Tibial nerve (tissue), 4 donors: ENCODE results near the gene UBE2O. TPM values are rescaled to one million over a fixed set of nuclear protein-coding genes. Genes with fewer than 3 reads are reported as not detected.
"Not testable (repeated sequence)": the region's sequence is repeated elsewhere in the genome, so short reads cannot be mapped to it uniquely, and the experiment has no call there.

Source experiments
- DNase-seq, 2 donors: peaks; one replicate each; pipeline ENCODE4 v3.0.0-alpha.2; 2019; ENCODE audit warnings: low spot score in 2 of 2
- H3K27ac ChIP-seq, 4 donors: fragments of 200-600 bp; sonication (generic) in 3 of 4; one replicate each; pipeline ENCODE4 v1.5.1; 2017 to 2019; ENCODE audit warnings: mild to moderate bottlenecking in 1 of 4
- H3K27me3 ChIP-seq, 2 donors: fragments of 200-600 bp; sonication (generic) in 1 of 2; one replicate each; pipeline versions ENCODE4 v1.5.1 to v1.6.0; 2017 to 2019
- H3K36me3 ChIP-seq, 3 donors: fragments of 200-600 bp; sonication (generic); one replicate each; pipeline ENCODE4 v1.5.1; 2018 to 2019
- H3K4me1 ChIP-seq, 4 donors: fragments of 200-600 bp; sonication (generic) in 3 of 4; one replicate each; pipeline ENCODE4 v1.5.1; 2017 to 2019
- H3K4me3 ChIP-seq, 4 donors: fragments of 200-600 bp; sonication (generic) in 3 of 4; one replicate each; pipeline ENCODE4 v1.5.1; 2017 to 2019; ENCODE audit warnings: mild to moderate bottlenecking in 1 of 4, moderate library complexity in 1 of 4
- H3K9me3 ChIP-seq, 4 donors: fragments of 200-600 bp; sonication (generic) in 3 of 4; one replicate each; pipeline ENCODE4 v1.5.1; 2017 to 2019
- CTCF ChIP-seq, 5 experiments: fragments of 200-600 bp in 3 of 5; fragments of 450-650 bp in 2 of 5; sonication (generic) in 3 of 5; IDR thresholded peaks; one replicate each; pipeline ENCODE4 v1.5.1; 2016 to 2019; ENCODE audit warnings: antibody characterized with exemption in 5 of 5, mild to moderate bottlenecking in 3 of 5, moderate library complexity in 2 of 5
- EP300 ChIP-seq, 2 donors: sonication (generic); formaldehyde crosslinking; IDR thresholded peaks; one replicate each; pipeline ENCODE4 v1.6.1; 2017; ENCODE audit warnings: antibody characterized with exemption in 2 of 2, mild to moderate bottlenecking in 1 of 2
- POLR2A ChIP-seq, 2 donors: fragments of 450-650 bp; IDR thresholded peaks; one replicate each; pipeline ENCODE4 v1.6.1; 2017; ENCODE audit warnings: antibody characterized with exemption in 2 of 2, mild to moderate bottlenecking in 2 of 2, moderate library complexity in 2 of 2
- WGBS, 2 donors: methylation state at CpG; one replicate each; pipeline ENCODE4 v1.1.5; 2018; 5-methylcytosine and 5-hydroxymethylcytosine counted together
- total RNA-seq, 4 donors: library from RNA; depleted of rRNA; stranded (reverse); fragments of >200 nt; gene quantifications; one replicate each; pipeline ENCODE4 v1.1.0, GENCODE V29; 2016

UBE2O gene
- total RNA-seq, 4 donors from 2014 or later = 16.0 to 38.7 (median 20.7) TPM

- TF ChIP-seq CTCF (IDR thresholded peaks at IDR 0.05) (no peak), POLR2A (IDR thresholded peaks at IDR 0.05) (no peak), EP300 (IDR thresholded peaks at IDR 0.05) (no peak)
- H3K27me3 ChIP-seq = no peaks in the 10 kb centered on the region
- no peak overlapping the region for H3K4me3 ChIP-seq
- H3K27ac ChIP-seq = no peak overlapping the region
- H3K4me1 ChIP-seq = peaks cover 0 to 31% (median 7%) of the 10 kb centered on the region in 4 donors
- WGBS, 2 donors = 95 to 96% methylated on average over 5 of the region's 5 CpGs
- H3K9me3 ChIP-seq = no peaks in the 10 kb centered on the region
- peaks cover 0 to 35% (median 3%) of the 10 kb centered on the region in 3 donors for H3K36me3 ChIP-seq
- no peak for DNase-seq
Measured at GRCh38 chr17:76350463-76350862, 102.5 kb downstream of the UBE2O start.

DNA sequence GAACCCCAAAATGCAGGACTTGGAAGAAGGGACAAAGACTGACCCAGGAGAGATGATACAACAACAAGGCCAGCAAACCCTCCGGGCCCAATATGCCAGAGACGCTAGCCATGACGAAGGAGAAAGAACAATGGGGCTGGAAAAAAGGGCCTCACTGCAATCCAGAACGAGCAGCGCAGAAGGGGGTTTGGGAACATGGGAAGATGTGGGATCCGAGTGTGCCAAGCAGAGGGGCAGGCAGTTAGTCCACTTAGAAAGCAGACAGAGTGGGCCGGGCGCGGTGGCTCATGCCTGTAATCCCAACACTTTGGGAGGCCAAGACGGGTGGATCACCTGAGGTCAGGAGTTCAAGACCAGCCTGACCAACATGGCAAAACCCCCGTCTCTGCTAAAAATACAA lies 106.0 kb downstream of the UBE2O start:
- 92 to 93% methylated on average over 11 of the region's 11 CpGs for WGBS, 2 donors
- not testable (repeated sequence) for H3K27me3 ChIP-seq, DNase-seq, H3K4me3 ChIP-seq, H3K27ac ChIP-seq, H3K9me3 ChIP-seq
- Histone ChIP-seq H3K36me3 (peaks cover 0 to 69% (median 3%) of the 10 kb centered on the region in 3 donors), H3K4me1 (peaks cover 0 to 13% (median 2%) of the 10 kb centered on the region in 4 donors)

DNA sequence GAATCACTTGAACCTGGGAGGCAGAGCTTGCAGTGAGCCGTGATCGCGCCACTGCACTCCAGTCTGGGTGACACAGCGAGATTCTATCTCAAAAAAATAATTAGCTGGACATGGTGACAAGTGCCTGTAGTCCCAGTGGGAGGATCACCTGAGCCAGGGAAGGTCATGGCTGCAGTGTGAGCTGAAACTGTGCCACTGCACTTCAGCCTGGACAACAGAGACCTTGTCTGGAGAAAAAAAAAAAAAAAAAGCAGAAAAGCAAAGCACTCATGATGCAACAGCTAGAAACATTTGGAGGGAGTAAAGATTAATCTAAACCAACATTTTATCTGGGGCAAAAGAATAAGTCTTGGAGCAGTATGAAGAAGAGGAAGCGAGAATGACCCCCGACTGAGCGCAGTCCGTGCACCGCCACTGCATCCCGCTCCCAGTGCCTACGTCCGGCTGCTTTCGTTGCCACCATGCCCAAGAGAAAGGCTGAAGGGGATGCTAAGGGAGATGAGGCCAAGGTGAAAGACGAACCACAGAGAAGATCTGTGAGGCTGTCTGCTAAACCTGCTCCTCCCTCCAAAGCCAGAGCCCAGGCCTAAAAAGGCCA lies 107.5 kb downstream of the UBE2O start:
- WGBS, 2 donors = 92 to 93% methylated on average over 14 of the region's 14 CpGs
- TF ChIP-seq CTCF (IDR thresholded peaks at IDR 0.05) = no peak
- TF ChIP-seq POLR2A (IDR thresholded peaks at IDR 0.05) = no peak
- TF ChIP-seq EP300 (IDR thresholded peaks at IDR 0.05) = no peak
- Histone ChIP-seq H3K27ac (no peak overlapping the region), H3K4me1 (no peaks in the 10 kb centered on the region), H3K36me3 (peaks cover 0 to 74% (median 3%) of the 10 kb centered on the region in 3 donors), H3K4me3 (no peak overlapping the region), H3K9me3 (no peaks in the 10 kb centered on the region), H3K27me3 (no peaks in the 10 kb centered on the region)
- no peak for DNase-seq

- Histone ChIP-seq H3K36me3 (peaks cover 0 to 68% (median 3%) of the 10 kb centered on the region in 3 donors), H3K27ac (no peak overlapping the region), H3K9me3 (no peaks in the 10 kb centered on the region), H3K27me3 (no peaks in the 10 kb centered on the region), H3K4me3 (no peak overlapping the region), H3K4me1 (peaks cover 0 to 1% (median 0%) of the 10 kb centered on the region in 4 donors)
- TF ChIP-seq POLR2A (IDR thresholded peaks at IDR 0.05) (no peak), CTCF (IDR thresholded peaks at IDR 0.05) (no peak), EP300 (IDR thresholded peaks at IDR 0.05) (no peak)
- WGBS, 2 donors = 91 to 94% methylated on average over 7 of the region's 7 CpGs
- DNase-seq = no peak
Measured at GRCh38 chr17:76343106-76343505, 109.8 kb downstream of the UBE2O start.

DNA sequence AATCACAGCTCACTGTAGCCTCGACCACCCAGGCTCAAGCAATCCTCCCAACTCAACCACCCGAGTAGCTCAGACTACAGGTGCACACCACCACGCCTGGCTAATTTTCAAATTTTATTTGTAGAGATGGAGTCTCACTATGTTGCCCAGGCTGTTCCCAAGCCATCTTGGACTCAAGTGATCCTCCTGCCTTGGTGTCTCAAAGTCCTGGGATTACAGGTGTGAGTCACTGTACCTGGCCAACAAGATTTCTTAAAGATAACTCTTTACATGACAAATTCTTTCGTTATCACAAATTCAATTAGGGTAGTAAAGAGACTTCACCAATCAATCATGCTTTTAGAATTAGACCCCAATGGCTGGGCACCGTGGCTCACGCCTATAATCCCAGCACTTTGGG lies 111.7 kb downstream of the UBE2O start:
- no peak for DNase-seq
- Histone ChIP-seq H3K36me3 (peaks cover 0 to 50% (median 0%) of the 10 kb centered on the region in 3 donors), H3K9me3 (no peaks in the 10 kb centered on the region), H3K27me3 (no peaks in the 10 kb centered on the region), H3K4me1 (peaks cover 0 to 4% (median 0%) of the 10 kb centered on the region in 4 donors), H3K27ac (no peak overlapping the region), H3K4me3 (no peak overlapping the region)
- WGBS, 2 donors = 94 to 98% methylated on average over 6 of the region's 6 CpGs
- no peak for TF ChIP-seq EP300 (IDR thresholded peaks at IDR 0.05)
- TF ChIP-seq CTCF (IDR thresholded peaks at IDR 0.05) = no peak
- no peak for TF ChIP-seq POLR2A (IDR thresholded peaks at IDR 0.05)

Other genes with a start within 250 kb of the UBE2O start
- gene RNF157, start 212.7 kb downstream of the UBE2O start, total RNA-seq = 10 to 100 TPM; 11.1 to 18.9 (median 15.2) TPM
- 10 to 100 TPM; 12.7 to 26.9 (median 20.4) TPM for gene UBALD2, start 187.8 kb downstream of the UBE2O start, total RNA-seq
- 1 to 10 TPM; 2.0 to 8.4 (median 5.2) TPM for gene QRICH2, start 144.9 kb downstream of the UBE2O start, total RNA-seq
- gene PRPSAP1, start 99.2 kb downstream of the UBE2O start, total RNA-seq = 100 to 1,000 TPM in 2 of 4 donors, 10 to 100 TPM in 2; 66.8 to 108 (median 96.2) TPM
- gene SPHK1, start 68.5 kb downstream of the UBE2O start, total RNA-seq = 10 to 100 TPM; 16.7 to 50.1 (median 27.8) TPM
- not detected for gene AANAT, start 14.5 kb upstream of the UBE2O start, total RNA-seq
- gene RHBDF2, start 48.3 kb upstream of the UBE2O start, total RNA-seq = 10 to 100 TPM; 33.1 to 99.0 (median 73.5) TPM
- gene CYGB, start 84.6 kb upstream of the UBE2O start, total RNA-seq = 10 to 100 TPM; 40.2 to 59.2 (median 48.8) TPM
- gene PRCD, start 86.9 kb upstream of the UBE2O start, total RNA-seq = 10 to 100 TPM in 3 of 4 donors, 1 to 10 TPM in 1; 6.6 to 23.5 (median 14.1) TPM
- 100 to 1,000 TPM in 1 of 4 donors, 10 to 100 TPM in 3; 58.5 to 128 (median 69.1) TPM for gene ST6GALNAC2, start 132.7 kb upstream of the UBE2O start, total RNA-seq
- 10 to 100 TPM in 2 of 4 donors, 1 to 10 TPM in 2; 2.4 to 13.8 (median 7.4) TPM for gene ST6GALNAC1, start 190.6 kb upstream of the UBE2O start, total RNA-seq